ENCODE data around the gene CD226. TPM values are rescaled to one million over a fixed set of nuclear protein-coding genes. Genes with fewer than 3 reads are reported as not detected.

Gene CD226
- total RNA-seq, 1 experiment from 2014 or later = 1.2 TPM

GRCh38 chr18:69871363-69871762 is 76.3 kb downstream of the CD226 start:
- H3K4me3 ChIP-seq (replicated peaks in 1 of 2; ENCODE audit: low read depth in 1 of 2, low read length in 2 of 2) = no peak overlapping the region
- ChIA-PET POLR2A (no interaction called here), RAD21 (ENCODE audit: low non-redundant PET in 1 of 2, low total read pairs in 2 of 2, uncharacterized antibody in 2 of 2, unreplicated experiment in 2 of 2) (no interaction called here), CTCF (no interaction called here)
- no peaks in the 10 kb centered on the region for H3K36me3 ChIP-seq (ENCODE audit: control insufficient read depth in 1 of 2, insufficient read depth in 2 of 2, low read length in 2 of 2)
- ATAC-seq (no peak), DNase-seq (ENCODE audit: low read depth, low spot score) (no peak)
- no peak overlapping the region for H3K27ac ChIP-seq (ENCODE audit: low read depth, low read length)
- H2AFZ ChIP-seq (ENCODE audit: low read depth, low read length, poor library complexity, severe bottlenecking) = no peak overlapping the region
- H3K4me2 ChIP-seq (ENCODE audit: low read length) = no peak overlapping the region
- no peaks in the 10 kb centered on the region for H3K4me1 ChIP-seq (ENCODE audit: control insufficient read depth in 1 of 2, insufficient read depth in 2 of 2, low read length in 2 of 2)
- no peaks in the 10 kb centered on the region for H3K9me3 ChIP-seq (ENCODE audit: control insufficient read depth in 1 of 2, insufficient read depth in 1 of 2, low read depth in 1 of 2, low read length in 2 of 2)
- no peaks in the 10 kb centered on the region for H3K27me3 ChIP-seq (ENCODE audit: insufficient read depth, low read length)
- H3K9me2 ChIP-seq (ENCODE audit: insufficient read depth) = no peaks in the 10 kb centered on the region
- intact Hi-C loops (cut with micrococcal nuclease) = no loop called here
- H4K20me1 ChIP-seq (ENCODE audit: insufficient read depth) = no peaks in the 10 kb centered on the region
- BruUV-seq (replicated peaks) = no TSS peak
- no peak for TF ChIP-seq SIN3A (IDR thresholded peaks at IDR 0.05; ENCODE audit: low read depth)
- H3K79me2 ChIP-seq (ENCODE audit: insufficient read depth, low read length) = no peaks in the 10 kb centered on the region
- H3K9ac ChIP-seq (ENCODE audit: low read length) = no peak overlapping the region

GRCh38 chr18:69870736-69871135 is 76.9 kb downstream of the CD226 start:
- Histone ChIP-seq H2AFZ (ENCODE audit: low read depth, low read length, poor library complexity, severe bottlenecking) (no peak overlapping the region), H3K9me3 (ENCODE audit: control insufficient read depth in 1 of 2, insufficient read depth in 1 of 2, low read depth in 1 of 2, low read length in 2 of 2) (no peaks in the 10 kb centered on the region), H3K9me2 (ENCODE audit: insufficient read depth) (no peaks in the 10 kb centered on the region), H3K4me3 (replicated peaks in 1 of 2; ENCODE audit: low read depth in 1 of 2, low read length in 2 of 2) (no peak overlapping the region), H3K9ac (ENCODE audit: low read length) (no peak overlapping the region), H3K36me3 (ENCODE audit: control insufficient read depth in 1 of 2, insufficient read depth in 2 of 2, low read length in 2 of 2) (no peaks in the 10 kb centered on the region), H3K79me2 (ENCODE audit: insufficient read depth, low read length) (no peaks in the 10 kb centered on the region), H3K4me2 (ENCODE audit: low read length) (no peak overlapping the region), H3K27ac (ENCODE audit: low read depth, low read length) (no peak overlapping the region), H3K4me1 (ENCODE audit: control insufficient read depth in 1 of 2, insufficient read depth in 2 of 2, low read length in 2 of 2) (no peaks in the 10 kb centered on the region), H4K20me1 (ENCODE audit: insufficient read depth) (no peaks in the 10 kb centered on the region), H3K27me3 (ENCODE audit: insufficient read depth, low read length) (no peaks in the 10 kb centered on the region)
- ChIA-PET CTCF (no interaction called here), RAD21 (ENCODE audit: low non-redundant PET in 1 of 2, low total read pairs in 2 of 2, uncharacterized antibody in 2 of 2, unreplicated experiment in 2 of 2) (no interaction called here), POLR2A (no interaction called here)
- intact Hi-C loops (cut with micrococcal nuclease) = no loop called here
- no TSS peak for BruUV-seq (replicated peaks)
- no peak for DNase-seq (ENCODE audit: low read depth, low spot score)
- ATAC-seq = no peak
- TF ChIP-seq SRF (IDR thresholded peaks at IDR 0.05; ENCODE audit: low read depth) (no peak), ZBTB33 (IDR thresholded peaks at IDR 0.05; ENCODE audit: extremely low read depth, insufficient replicate concordance, low read length) (no peak), MAX (IDR thresholded peaks at IDR 0.05) (no peak), EZH2 (IDR thresholded peaks at IDR 0.05) (no peak), REST (IDR thresholded peaks at IDR 0.05; ENCODE audit: low read depth) (no peak), CEBPB (IDR thresholded peaks at IDR 0.05; ENCODE audit: low read depth) (no peak), ELF1 (IDR thresholded peaks at IDR 0.05; ENCODE audit: borderline replicate concordance, low read depth) (no peak), YY1 (IDR thresholded peaks at IDR 0.05; ENCODE audit: extremely low read depth, insufficient replicate concordance, low read depth, low read length) (no peak), ATF3 (IDR thresholded peaks at IDR 0.05) (no peak), CTCF (IDR thresholded peaks at IDR 0.05 in 2 of 3, conservative IDR thresholded peaks at IDR 0.05 in 1 of 3; ENCODE audit: borderline replicate concordance in 1 of 3, insufficient read depth in 1 of 3, low read depth in 2 of 3, low read length in 2 of 3) (no peak)

Data from HCT116 (cell line).